ENCODE results near the gene IGSF3.
"Not testable (repeated sequence)": the region's sequence is repeated elsewhere in the genome, so short reads cannot be mapped to it uniquely, and the experiment has no call there.

Gene IGSF3

DNA sequence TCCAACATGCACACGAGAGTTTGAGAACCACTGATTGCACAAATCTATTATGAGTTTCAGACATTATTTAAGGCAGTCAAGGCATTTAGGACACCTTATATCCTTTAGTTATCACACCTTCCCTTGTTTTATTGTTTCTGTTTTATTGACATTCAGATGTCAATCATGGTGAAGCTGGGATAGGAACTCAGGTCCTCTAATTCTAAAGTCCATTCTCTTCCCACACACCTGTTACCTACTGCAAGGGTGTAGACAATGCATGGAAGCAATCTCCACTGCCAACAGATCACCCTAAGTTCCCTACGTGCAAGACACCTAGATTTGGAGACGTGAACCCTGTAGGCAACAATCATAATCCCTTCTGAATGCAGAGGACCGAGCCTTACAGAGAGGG is 2.6 kb downstream of the IGSF3 start:
- in situ Hi-C loops (cut with HindIII; ENCODE audit: low sequenced_read_pairs), result no loop called here

DNA sequence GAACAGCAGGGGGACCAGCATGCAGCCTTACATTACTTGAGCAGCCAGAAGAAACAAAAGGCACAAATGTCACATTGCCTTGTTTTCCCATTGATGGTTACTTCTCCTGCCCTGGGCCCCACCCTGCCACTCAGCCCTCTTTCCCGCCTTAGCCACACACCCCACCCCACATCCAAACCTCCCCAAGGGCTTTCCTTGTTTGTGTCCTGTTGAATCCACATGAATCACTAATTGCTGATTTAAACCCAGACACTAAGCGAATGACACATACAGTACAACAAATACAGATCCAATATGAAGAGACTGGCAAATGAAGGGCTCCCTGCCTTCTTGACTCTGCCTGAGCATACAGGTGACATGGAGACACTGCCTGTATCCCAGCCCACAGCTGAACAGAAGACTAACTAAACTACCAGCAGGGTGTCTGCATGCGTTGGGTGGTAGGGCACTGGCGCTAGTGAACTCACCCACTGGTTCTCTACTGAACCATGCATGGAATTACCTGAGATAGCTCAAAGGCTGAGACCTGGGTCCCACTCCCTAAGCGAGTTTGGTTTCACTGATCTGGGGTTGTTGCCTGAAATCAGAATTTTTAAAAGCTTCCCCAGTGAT is 3.1 kb downstream of the IGSF3 start:
- in situ Hi-C loops (cut with HindIII; ENCODE audit: low sequenced_read_pairs), result no loop called here

- in situ Hi-C loops (cut with HindIII; ENCODE audit: low sequenced_read_pairs), result no loop called here
Measured at GRCh38 chr1:116663821-116664220, 3.7 kb downstream of the IGSF3 start.

DNA sequence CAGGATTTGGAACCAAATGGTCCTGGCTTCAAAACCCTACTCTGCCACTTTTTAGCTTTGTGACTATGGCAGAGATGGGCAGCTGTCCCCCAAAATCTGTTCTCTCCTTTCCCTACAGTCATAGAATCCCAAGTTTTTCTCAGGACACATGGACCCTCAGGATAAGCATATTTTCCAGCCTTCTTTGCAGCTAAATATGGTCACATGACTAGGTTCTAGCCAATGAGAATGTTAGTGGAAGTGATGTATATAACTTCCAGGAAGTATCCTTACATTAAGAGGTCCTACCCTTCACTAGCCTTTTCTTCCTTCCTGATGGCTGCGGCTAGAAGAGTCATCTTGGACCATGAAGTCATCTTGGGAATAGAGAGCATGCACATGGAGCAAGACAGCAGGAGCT is 5.9 kb downstream of the IGSF3 start:
- in situ Hi-C loops (cut with HindIII; ENCODE audit: low sequenced_read_pairs), result no loop called here

GRCh38 chr1:116658645-116659044 is 8.9 kb downstream of the IGSF3 start:
- in situ Hi-C loops (cut with HindIII; ENCODE audit: low sequenced_read_pairs), result not testable (repeated sequence)

- in situ Hi-C loops (cut with HindIII; ENCODE audit: low sequenced_read_pairs), result not testable (repeated sequence)
Measured at GRCh38 chr1:116657836-116658235, 9.7 kb downstream of the IGSF3 start.

DNA sequence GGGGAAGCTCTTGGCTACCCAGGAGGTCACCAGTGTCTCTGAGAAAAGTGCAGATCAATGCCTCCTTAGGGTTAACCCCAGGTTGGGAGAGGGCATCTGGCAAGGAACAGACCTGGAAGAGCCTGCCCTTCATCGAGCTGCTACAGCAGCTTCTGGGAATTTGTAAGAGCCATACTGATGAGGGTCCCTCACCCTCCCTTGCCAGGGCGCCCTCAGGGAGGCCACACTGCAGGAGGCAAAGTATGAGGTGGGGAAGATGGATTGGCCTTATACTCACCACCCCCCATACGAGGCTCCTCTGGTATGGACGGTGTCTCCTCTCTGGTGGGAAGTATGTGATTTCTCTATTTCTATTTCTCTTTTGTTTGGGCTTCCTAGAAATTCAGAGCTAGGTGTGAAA is 13.2 kb downstream of the IGSF3 start:
- in situ Hi-C loops (cut with HindIII; ENCODE audit: low sequenced_read_pairs), result no loop called here

DNA sequence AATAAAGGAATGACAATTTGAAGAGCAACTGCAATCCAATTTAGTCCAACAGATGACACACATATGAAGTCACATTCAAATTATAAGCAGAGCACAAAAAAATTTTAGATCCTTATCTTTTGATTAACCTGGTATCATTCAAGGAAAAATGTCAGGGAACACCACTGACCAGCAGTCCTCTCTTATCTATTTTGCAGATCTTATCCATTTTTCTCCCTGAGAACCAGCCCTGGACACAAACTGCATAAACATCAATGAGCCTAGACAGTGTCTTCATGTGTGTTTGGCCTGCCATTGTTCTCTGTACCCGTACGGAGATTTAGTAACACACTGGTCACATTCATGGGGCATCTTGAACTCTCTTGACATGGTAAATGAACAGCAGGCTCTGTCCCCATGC is 14.9 kb downstream of the IGSF3 start:
- in situ Hi-C loops (cut with HindIII; ENCODE audit: low sequenced_read_pairs), result not testable (repeated sequence)

DNA sequence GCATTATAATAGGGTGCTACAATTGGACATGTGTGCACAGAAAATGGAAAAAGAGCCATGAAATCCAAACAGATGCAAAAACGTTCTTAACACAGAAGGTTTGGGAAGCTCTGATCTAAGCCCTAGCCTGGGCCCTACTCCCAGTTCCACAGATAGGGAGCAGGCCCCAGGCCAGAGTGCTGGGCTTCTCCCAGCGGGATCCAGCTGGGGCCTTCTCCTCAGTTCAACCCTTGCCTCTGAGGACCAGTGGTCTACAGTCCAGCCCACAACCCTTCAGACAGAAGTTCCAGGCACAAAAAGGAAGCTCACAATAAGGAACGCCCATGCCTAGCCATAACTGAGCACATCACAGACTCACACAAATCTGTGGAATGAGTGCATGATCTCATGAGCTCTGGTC is 16.8 kb downstream of the IGSF3 start:
- in situ Hi-C loops (cut with HindIII; ENCODE audit: low sequenced_read_pairs), result not testable (repeated sequence)

- in situ Hi-C loops (cut with HindIII; ENCODE audit: low sequenced_read_pairs), result not testable (repeated sequence)
Measured at GRCh38 chr1:116649041-116649440, 18.5 kb downstream of the IGSF3 start.

GRCh38 chr1:116648325-116648724 is 19.2 kb downstream of the IGSF3 start:
- in situ Hi-C loops (cut with HindIII; ENCODE audit: low sequenced_read_pairs), result not testable (repeated sequence)

DNA sequence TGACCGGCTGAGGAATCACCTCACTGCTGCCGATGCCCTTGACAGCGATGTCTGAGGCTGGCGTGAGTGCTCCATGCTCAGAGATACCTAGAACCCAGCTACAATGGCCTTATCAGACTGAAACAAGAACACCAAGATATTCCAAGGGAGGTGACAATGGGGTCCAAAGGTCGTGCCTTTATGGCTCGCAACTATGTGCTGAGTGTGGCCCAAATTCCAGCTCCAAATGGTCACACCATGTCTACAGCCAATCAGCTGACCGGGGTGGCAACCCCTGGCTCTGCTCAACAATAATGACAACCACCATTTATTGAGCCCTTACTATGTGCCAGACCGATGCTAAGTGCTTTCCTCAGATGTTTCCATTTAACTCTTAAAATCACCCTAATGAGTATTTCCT is 20.3 kb downstream of the IGSF3 start:
- in situ Hi-C loops (cut with HindIII; ENCODE audit: low sequenced_read_pairs), result not testable (repeated sequence)

DNA sequence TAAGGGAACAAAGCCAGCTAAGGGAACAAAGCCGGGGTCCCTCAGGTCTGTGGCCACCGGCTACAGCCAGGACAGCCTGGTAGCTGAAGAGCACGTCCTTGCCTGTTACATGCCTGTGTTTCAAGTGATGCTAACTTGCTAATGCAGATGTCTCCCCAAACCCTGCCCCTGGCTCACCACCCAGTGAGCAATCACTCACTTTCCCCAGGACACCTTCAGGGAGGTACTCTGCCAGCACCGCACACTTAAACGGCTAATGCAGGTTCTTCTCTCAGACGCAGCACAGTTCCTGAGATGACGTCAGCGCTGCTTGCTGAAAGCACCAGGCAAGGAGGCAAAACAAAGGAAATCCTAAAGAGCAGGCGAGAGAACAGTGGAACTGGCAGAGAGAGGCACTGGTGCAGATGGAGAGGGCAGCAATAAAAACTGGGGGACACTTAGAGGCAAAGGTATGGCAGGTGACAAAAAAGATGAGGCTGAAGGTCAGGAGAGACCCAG is 20.8 kb downstream of the IGSF3 start:
- in situ Hi-C loops (cut with HindIII; ENCODE audit: low sequenced_read_pairs), result not testable (repeated sequence)

DNA sequence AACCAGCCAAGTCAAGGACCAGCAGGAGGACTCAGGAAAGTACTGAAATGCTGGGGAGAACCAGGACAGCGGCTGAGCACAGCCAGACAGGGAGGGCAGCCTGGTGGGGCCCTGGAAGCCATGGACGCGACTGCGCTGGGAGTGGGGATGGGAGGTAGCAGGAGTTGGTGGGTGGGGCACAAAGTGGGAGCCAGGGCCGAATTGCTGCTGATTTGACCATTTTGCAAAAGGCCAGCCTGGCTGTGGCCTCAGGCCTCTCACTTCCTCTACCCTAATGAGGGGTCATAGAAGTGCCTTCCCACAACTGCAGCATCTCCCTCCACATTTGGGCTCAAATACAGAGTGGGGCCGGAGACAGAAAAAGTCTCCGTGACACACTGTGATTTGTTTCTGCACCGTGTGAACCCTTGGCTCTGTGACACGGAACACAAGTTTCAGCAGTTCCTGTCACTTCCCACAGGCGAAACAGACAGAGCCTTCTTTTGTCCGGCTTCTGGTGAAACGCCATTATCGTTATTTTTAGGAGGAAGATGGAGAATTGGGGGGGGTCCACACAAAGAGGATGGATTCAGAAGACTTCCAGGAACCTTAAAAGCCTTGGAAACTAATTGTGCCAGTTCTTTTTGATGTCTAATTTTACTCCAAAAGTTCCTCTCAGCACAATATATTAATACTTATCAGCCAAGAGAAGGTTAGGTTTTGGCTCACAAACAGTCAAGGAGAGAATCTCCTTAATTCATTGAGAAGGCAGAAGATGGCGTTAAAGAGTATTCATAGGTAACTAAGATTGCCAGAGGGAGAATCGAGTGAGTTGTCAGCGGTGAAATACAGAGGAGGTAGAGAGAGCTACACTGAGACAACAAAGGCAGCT is 21.5 kb downstream of the IGSF3 start:
- in situ Hi-C loops (cut with HindIII; ENCODE audit: low sequenced_read_pairs), result not testable (repeated sequence)

- in situ Hi-C loops (cut with HindIII; ENCODE audit: low sequenced_read_pairs), result not testable (repeated sequence)
Measured at GRCh38 chr1:116644993-116645392, 22.5 kb downstream of the IGSF3 start.

- in situ Hi-C loops (cut with HindIII; ENCODE audit: low sequenced_read_pairs), result not testable (repeated sequence)
Measured at GRCh38 chr1:116644096-116644495, 23.4 kb downstream of the IGSF3 start.

- in situ Hi-C loops (cut with HindIII; ENCODE audit: low sequenced_read_pairs), result not testable (repeated sequence)
Measured at GRCh38 chr1:116643281-116643751, 24.2 kb downstream of the IGSF3 start.

DNA sequence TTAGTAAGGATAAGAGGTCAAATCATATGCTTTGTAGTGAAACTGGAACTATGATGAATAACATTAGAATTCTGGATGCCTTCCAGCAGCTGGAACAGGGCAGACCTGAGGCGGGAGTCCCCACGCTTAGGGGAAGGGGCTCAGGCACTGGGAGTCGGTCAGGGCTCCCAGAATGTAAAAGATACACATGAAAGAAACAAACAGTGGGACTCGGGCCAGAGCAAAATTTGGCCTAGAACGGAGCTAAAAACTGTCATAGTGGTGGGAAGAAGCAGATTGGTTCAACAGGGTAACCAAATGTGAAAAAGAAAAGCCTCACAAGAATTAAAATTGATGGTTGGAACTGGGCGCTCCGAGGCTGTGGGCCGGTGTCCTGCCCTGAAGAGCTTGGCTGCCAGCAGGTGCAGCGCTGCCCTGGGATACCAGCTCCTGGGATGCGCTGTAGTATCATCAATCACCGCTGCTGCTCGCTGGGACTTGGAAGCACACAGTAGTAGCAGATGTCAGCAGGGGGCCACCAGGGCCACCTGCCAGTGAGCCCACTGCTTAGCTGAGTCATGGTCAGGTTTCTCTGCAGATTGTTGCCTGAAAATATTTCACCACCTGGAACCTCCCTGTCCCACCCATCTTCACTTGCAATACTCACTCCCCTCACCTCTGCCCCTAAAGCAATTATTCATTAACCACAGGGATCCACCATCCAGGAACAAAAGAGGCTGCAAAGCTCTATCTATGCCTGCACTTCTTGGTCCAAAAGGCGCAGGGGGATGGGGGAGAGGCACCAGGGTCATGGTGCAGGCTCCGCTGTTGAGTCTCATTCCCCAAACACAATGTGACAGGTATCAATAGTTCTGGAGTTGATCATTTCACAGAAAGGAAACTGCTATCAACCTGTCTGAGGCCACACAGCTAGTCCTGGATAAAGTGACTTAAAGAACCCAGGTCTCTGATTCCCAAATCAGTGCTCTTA is 24.9 kb downstream of the IGSF3 start:
- in situ Hi-C loops (cut with HindIII; ENCODE audit: low sequenced_read_pairs), result not testable (repeated sequence)

GRCh38 chr1:116637583-116637982 is 29.9 kb downstream of the IGSF3 start:
- in situ Hi-C loops (cut with HindIII; ENCODE audit: low sequenced_read_pairs), result not testable (repeated sequence)

- in situ Hi-C loops (cut with HindIII; ENCODE audit: low sequenced_read_pairs), result not testable (repeated sequence)
Measured at GRCh38 chr1:116636584-116636983, 30.9 kb downstream of the IGSF3 start.

DNA sequence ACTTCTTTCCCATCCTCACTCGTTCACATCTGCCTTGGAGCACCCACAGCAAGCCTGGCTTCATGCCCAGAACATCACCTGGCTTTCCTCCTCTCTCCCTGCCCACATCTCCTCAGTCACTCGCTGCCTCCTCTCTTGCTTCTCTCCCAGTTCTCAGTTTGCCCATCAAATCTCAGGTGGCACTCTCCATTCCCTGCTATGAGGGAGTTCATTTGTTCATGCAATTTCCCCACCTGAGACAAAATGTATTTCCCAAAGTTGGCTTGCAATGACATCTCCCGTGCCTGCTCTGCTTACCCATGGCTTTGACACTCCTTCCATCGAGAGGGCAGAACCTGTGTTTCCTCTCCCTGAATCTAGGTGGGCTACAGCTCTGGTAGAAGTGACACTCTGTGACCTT is 33.1 kb downstream of the IGSF3 start:
- in situ Hi-C loops (cut with HindIII; ENCODE audit: low sequenced_read_pairs), result not testable (repeated sequence)

Measured in endothelial cell of hepatic sinusoid (primary cell).